A549 (cell line): ENCODE data around the gene ZNRF4. TPM values are rescaled to one million over a fixed set of nuclear protein-coding genes. Genes with fewer than 3 reads are reported as not detected.
"Not testable (repeated sequence)": the region's sequence is repeated elsewhere in the genome, so short reads cannot be mapped to it uniquely, and the experiment has no call there.

Source experiments
- ATAC-seq, 2 experiments: fragments of 200-7000 bp in 1 of 2; fragments of >200 bp in 1 of 2; cut with Nextera tagmentation in 1 of 2; cut with Tn5 transposase in 1 of 2; 3 replicates each; pipeline versions ENCODE4 v1.8.0 to v1.9.1; 2018 to 2020; ENCODE audit warnings: mild to moderate bottlenecking in 1 of 2, moderate library complexity in 1 of 2
- CTCF ChIA-PET: fragments of 300-600 bp; sonication (Branson Sonifier 250); formaldehyde crosslinking; extraction: SDS; loops from one replicate; lab custom pipeline; 2021; ENCODE audit warnings: antibody characterized with exemption, inconsistent platforms; lab: Yijun Ruan, JAX
- POLR2A ChIA-PET: fragments of 350-600 bp; formaldehyde crosslinking; extraction: SDS; loops from one replicate; lab custom pipeline; 2021; ENCODE audit warnings: antibody characterized with exemption, inconsistent platforms; lab: Yijun Ruan, JAX
- DNase-seq, 2 experiments: peaks; one replicate each; pipeline versions ENCODE4 v3.0.0 to v3.0.0-alpha.2; 2011 to 2016; ENCODE audit warnings: low read depth in 1 of 2, low spot score in 1 of 2
- FAIRE-seq: peaks from 2 replicates; lab custom pipeline; 2011; peaks lifted over from hg19 to GRCh38; lab: Jason Lieb, UNC
- H3K27ac ChIP-seq, 2 experiments: fragments of >200 bp; sonication (Bioruptor Twin); formaldehyde crosslinking; 3 replicates each; pipeline ENCODE4 v1.5.1; 2016 to 2017
- H3K4me1 ChIP-seq: fragments of >200 bp; sonication (Bioruptor Twin); formaldehyde crosslinking; 3 replicates; pipeline ENCODE4 v1.6.1; 2016
- H3K4me2 ChIP-seq: fragments of >200 bp; sonication (Bioruptor Twin); formaldehyde crosslinking; 3 replicates; pipeline ENCODE4 v1.6.1; 2016
- H3K4me3 ChIP-seq: fragments of >200 bp; sonication (Bioruptor Twin); formaldehyde crosslinking; 3 replicates; pipeline ENCODE4 v1.5.1; 2016
- H3K9me3 ChIP-seq: fragments of >200 bp; sonication (Bioruptor Twin); formaldehyde crosslinking; 3 replicates; pipeline ENCODE4 v1.6.1; 2016
- ATOH8 ChIP-seq: fragments of 250-450 bp; sonication (Bioruptor Pico); IDR thresholded peaks from 2 replicates; pipeline ENCODE4 v1.5.0; 2020; ENCODE audit warnings: low read depth, mild to moderate bottlenecking, moderate library complexity
- BHLHE40 ChIP-seq: IDR thresholded peaks from 2 replicates; pipeline ENCODE4 v1.6.1; 2012; ENCODE audit warnings: low read depth, low read length, inconsistent platforms
- CHD2 ChIP-seq: fragments of 150-350 bp; IDR thresholded peaks from 2 replicates; pipeline ENCODE4 v1.6.1; 2014; ENCODE audit warnings: low read length; ENCODE audit not compliant: partially characterized antibody
- CHD4 ChIP-seq: fragments of 200-600 bp; sonication (generic); IDR thresholded peaks from 2 replicates; pipeline ENCODE4 v1.6.1; 2016; ENCODE audit warnings: antibody characterized with exemption, mild to moderate bottlenecking, borderline replicate concordance
- CTCF ChIP-seq: fragments of >200 bp; sonication (Bioruptor Twin); formaldehyde crosslinking; IDR thresholded peaks from 3 replicates; pipeline ENCODE4 v1.5.1; 2016
- E2F6 ChIP-seq: IDR thresholded peaks from 2 replicates; pipeline ENCODE4 v1.6.1; 2012; ENCODE audit warnings: low read depth, borderline replicate concordance
- EP300 ChIP-seq, 2 experiments: fragments of >200 bp; sonication (Bioruptor Twin); formaldehyde crosslinking; IDR thresholded peaks; 2 replicates in 1 of 2; 3 replicates in 1 of 2; pipeline ENCODE4 v1.6.1; 2016 to 2017
- FOSB ChIP-seq: fragments of 250-450 bp; sonication (Bioruptor Pico); IDR thresholded peaks from 2 replicates; pipeline ENCODE4 v1.5.0; 2020; ENCODE audit warnings: mild to moderate bottlenecking, moderate library complexity
- GATA3 ChIP-seq: IDR thresholded peaks from 2 replicates; pipeline ENCODE4 v1.6.1; 2012; ENCODE audit warnings: borderline replicate concordance
- HDAC2 ChIP-seq: fragments of 200-600 bp; sonication (generic); IDR thresholded peaks from 2 replicates; pipeline ENCODE4 v1.6.1; 2016
- HES2 ChIP-seq: fragments of >200 bp; sonication (Bioruptor Twin); formaldehyde crosslinking; IDR thresholded peaks from 2 replicates; pipeline ENCODE4 v1.6.1; 2016
- HOXB5 ChIP-seq: fragments of 250-450 bp; sonication (Bioruptor Pico); IDR thresholded peaks from 2 replicates; pipeline ENCODE4 v1.5.0; 2020; ENCODE audit warnings: mild to moderate bottlenecking, moderate library complexity
- JUNB ChIP-seq: fragments of >200 bp; sonication (Bioruptor Twin); formaldehyde crosslinking; IDR thresholded peaks from 2 replicates; pipeline ENCODE4 v1.6.1; 2016
- KDM1A ChIP-seq: fragments of 200-600 bp; sonication (generic); IDR thresholded peaks from 2 replicates; pipeline ENCODE4 v1.6.1; 2016; ENCODE audit warnings: low read depth, mild to moderate bottlenecking
- KDM5A ChIP-seq: fragments of 200-600 bp; sonication (generic); IDR thresholded peaks from 2 replicates; pipeline ENCODE4 v1.6.1; 2016; ENCODE audit warnings: antibody characterized with exemption, mild to moderate bottlenecking
- MAFK ChIP-seq: fragments of 450-650 bp; IDR thresholded peaks from 2 replicates; pipeline ENCODE4 v1.6.1; 2014; ENCODE audit not compliant: partially characterized antibody
- NFE2L2 ChIP-seq: fragments of 150-350 bp; conservative IDR thresholded peaks from 2 replicates; pipeline ENCODE4 v1.6.1; 2014; ENCODE audit warnings: low read length
- NR3C1 ChIP-seq: fragments of >200 bp; sonication (Bioruptor Twin); formaldehyde crosslinking; IDR thresholded peaks from 3 replicates; pipeline ENCODE4 v1.6.1; 2017
- PBX3 ChIP-seq: IDR thresholded peaks from 2 replicates; pipeline ENCODE4 v1.6.1; 2012
- POLR2A ChIP-seq: IDR thresholded peaks from 2 replicates; pipeline ENCODE4 v1.6.1; 2012; ENCODE audit warnings: mild to moderate bottlenecking, low read length
- RNF2 ChIP-seq: fragments of 200-600 bp; sonication (generic); IDR thresholded peaks from 2 replicates; pipeline ENCODE4 v1.6.1; 2016; ENCODE audit warnings: low read depth, mild to moderate bottlenecking, antibody characterized with exemption, moderate library complexity, borderline replicate concordance
- ZFP36 ChIP-seq: fragments of 450-650 bp; IDR thresholded peaks from 2 replicates; pipeline ENCODE4 v1.6.1; 2014; ENCODE audit warnings: borderline replicate concordance; ENCODE audit not compliant: partially characterized antibody
- ZSCAN20 ChIP-seq: fragments of 250-450 bp; sonication (Bioruptor Pico); IDR thresholded peaks from 2 replicates; pipeline ENCODE4 v1.8.0; 2022; ENCODE audit warnings: mild to moderate bottlenecking, moderate library complexity
- WGBS: methylation state at CpG from one replicate; pipeline ENCODE4 v1.1.6; 2017; ENCODE audit errors: missing lambda C conversion rate; 5-methylcytosine and 5-hydroxymethylcytosine counted together
- polyA plus RNA-seq, 4 experiments: library from polyadenylated mRNA; depleted of rRNA in 3 of 4; stranded (reverse); fragments of >200 nt; fragmentation: RNase III in 1 of 4; extraction: RNeasy Plus Mini Kit Qiagen cat#74134 plus additional on column Dnase treatment in 1 of 4; gene quantifications; 2 replicates in 3 of 4; 3 replicates in 1 of 4; pipeline ENCODE4 v1.2.3, GENCODE V29; 2011 to 2017

The ZNRF4 gene
- polyA plus RNA-seq, 2 of the 4 experiments (the other 2 are of a cell fraction) = not detected

- DNase-seq (no peak), FAIRE-seq (no peak)
- Histone ChIP-seq H3K4me3 (no peak overlapping the region), H3K9me3 (no peaks in the 10 kb centered on the region), H3K4me1 (no peaks in the 10 kb centered on the region), H3K27ac (no peak overlapping the region), H3K4me2 (no peak overlapping the region)
- 47% methylated on average over 11 of the region's 13 CpGs for WGBS
- no peak for TF ChIP-seq PBX3
- TF ChIP-seq HES2 = no peak
- no peak for TF ChIP-seq FOSB
- TF ChIP-seq MAFK = no peak
- TF ChIP-seq CHD4 = no peak
- no peak for TF ChIP-seq GATA3
- no peak for TF ChIP-seq JUNB
- no peak for TF ChIP-seq HDAC2
- no peak for TF ChIP-seq POLR2A
- TF ChIP-seq, all 56 proteins: peak for 0
- ATAC-seq = 0 out of 6 replicates have a peak, but pooled peaks of 1 of the 2 experiments have one; percentile 34
- CTCF ChIA-PET = no interaction called here
- POLR2A ChIA-PET = no interaction called here
Measured at GRCh38 chr19:5484398-5485285, 29.4 kb downstream of the ZNRF4 start.

GRCh38 chr19:5485286-5485636 lies 30.0 kb downstream of the ZNRF4 start:
- ChIA-PET POLR2A (no interaction called here), CTCF (no interaction called here)
- no peak overlapping the region for H3K27ac ChIP-seq

GRCh38 chr19:5485658-5486057 lies 30.4 kb downstream of the ZNRF4 start:
- H3K9me3 ChIP-seq, CTCF ChIA-PET, FAIRE-seq, H3K4me2 ChIP-seq, H3K27ac ChIP-seq, H3K4me1 ChIP-seq, DNase-seq, H3K4me3 ChIP-seq, ATAC-seq, POLR2A ChIA-PET: not testable (repeated sequence)
- WGBS = 65% methylated on average over 3 of the region's 4 CpGs

More at GRCh38 chr19:5485286-5485636, 30.0 kb downstream of the ZNRF4 start:
- no peaks in the 10 kb centered on the region for H3K9me3 ChIP-seq
- FAIRE-seq (no peak), ATAC-seq (no peak), DNase-seq (no peak)
- TF ChIP-seq JUNB = no peak
- TF ChIP-seq ATOH8 (CRISPR knock-in tag) = no peak
- TF ChIP-seq HDAC2 = no peak
- TF ChIP-seq CHD2 = no peak
- TF ChIP-seq KDM5A = no peak
- no peak for TF ChIP-seq NFE2L2
- no peak for TF ChIP-seq ZFP36
- no peak for TF ChIP-seq CHD4
- no peak for TF ChIP-seq CTCF
- TF ChIP-seq BHLHE40 = no peak
- TF ChIP-seq NR3C1 = no peak
- no peak for TF ChIP-seq ZSCAN20 (CRISPR knock-in tag)
- TF ChIP-seq E2F6 = no peak
- TF ChIP-seq HOXB5 (CRISPR knock-in tag) = no peak
- TF ChIP-seq KDM1A = no peak
- no peak for TF ChIP-seq POLR2A
- no peak for TF ChIP-seq RNF2
- TF ChIP-seq EP300 (IDR thresholded peaks at IDR 0.05) = no peak
- 56% methylated on average over 3 of the region's 3 CpGs for WGBS
- H3K4me2 ChIP-seq = no peak overlapping the region
- no peaks in the 10 kb centered on the region for H3K4me1 ChIP-seq
- no peak overlapping the region for H3K4me3 ChIP-seq
